RWPE1 (cell line): ENCODE measurements around the gene TRDN.

ENCODE experiments used
- CTCF ChIA-PET: fragments of 350-600 bp; sonication (Branson Sonifier 250); formaldehyde crosslinking; extraction: SDS; loops from one replicate; lab custom pipeline; 2021; lab: Yijun Ruan, JAX
- POLR2A ChIA-PET: fragments of 400-600 bp; formaldehyde crosslinking; extraction: SDS; loops from one replicate; lab custom pipeline; 2020; ENCODE audit warnings: antibody characterized with exemption; ENCODE audit not compliant: low non-redundant PET; lab: Yijun Ruan, JAX
- DNase-seq: peaks from one replicate; pipeline ENCODE4 v3.0.0; 2012; ENCODE audit warnings: low spot score
- H3K27ac ChIP-seq: fragments of 450-650 bp; 2 replicates; pipeline ENCODE4 v1.5.1; 2017
- CTCF ChIP-seq: fragments of 450-650 bp; conservative IDR thresholded peaks from 2 replicates; pipeline ENCODE4 v1.5.1; 2017; ENCODE audit warnings: low read depth, mild to moderate bottlenecking

TRDN gene

GRCh38 chr6:123546537-123546936, 90.2 kb downstream of the TRDN start:
- DNase-seq = no peak
- no peak overlapping the region for H3K27ac ChIP-seq
- POLR2A ChIA-PET = no interaction called here
- CTCF ChIA-PET = no interaction called here
- no peak for TF ChIP-seq CTCF

GRCh38 chr6:123541462-123541861, 95.3 kb downstream of the TRDN start:
- no peak for TF ChIP-seq CTCF
- no peak overlapping the region for H3K27ac ChIP-seq
- no peak for DNase-seq
- ChIA-PET POLR2A (no interaction called here), CTCF (no interaction called here)

GRCh38 chr6:123533862-123534648, 102.7 kb downstream of the TRDN start:
- CTCF ChIA-PET = interaction anchor here (0.6 kb wide), 1 partner anchor 215 kb away, joined by 4 read pairs; no protein-coding TSS in a partner anchor
- POLR2A ChIA-PET = no interaction called here
- no peak for TF ChIP-seq CTCF
- no peak for DNase-seq
- H3K27ac ChIP-seq = no peak overlapping the region

- CTCF ChIA-PET = interaction anchor here (0.7 kb wide), 2 partner anchors 158 to 537 kb away, joined by 3 to 4 read pairs; no protein-coding TSS in a partner anchor
- no peak overlapping the region for H3K27ac ChIP-seq
- POLR2A ChIA-PET = no interaction called here
- no peak for TF ChIP-seq CTCF
- peak; percentile 10 for DNase-seq
Measured at GRCh38 chr6:123529843-123530242, 106.9 kb downstream of the TRDN start.

- POLR2A ChIA-PET = no interaction called here
- H3K27ac ChIP-seq = no peak overlapping the region
- TF ChIP-seq CTCF = no peak
- CTCF ChIA-PET = no interaction called here
- no peak for DNase-seq
Measured at GRCh38 chr6:123529058-123529457, 107.7 kb downstream of the TRDN start.

- ChIA-PET POLR2A (no interaction called here), CTCF (interaction anchor here (0.7 kb wide), 1 partner anchor 79 kb away, joined by 5 read pairs; no protein-coding TSS in a partner anchor)
- TF ChIP-seq CTCF = no peak
- H3K27ac ChIP-seq = no peak overlapping the region
- no peak for DNase-seq
Measured at GRCh38 chr6:123527406-123527805, 109.3 kb downstream of the TRDN start.
